HG03439 (cell line): ENCODE results near the gene TBC1D17.
"Not testable (repeated sequence)": the region's sequence is repeated elsewhere in the genome, so short reads cannot be mapped to it uniquely, and the experiment has no call there.

ENCODE experiments used
- ATAC-seq: cut with Tn5 transposase; IDR thresholded peaks from one replicate; pipeline ENCODE4 v1.9.1; 2021; ENCODE audit warnings: mild to moderate bottlenecking, moderate library complexity; ENCODE audit not compliant: unreplicated experiment

TBC1D17 gene

GRCh38 chr19:49916839-49917733, 39.6 kb downstream of the TBC1D17 start:
- ATAC-seq: no peak

- no peak for ATAC-seq
Measured at GRCh38 chr19:49918089-49918488, 40.6 kb downstream of the TBC1D17 start.

- ATAC-seq: no peak
Measured at GRCh38 chr19:49920624-49921363, 43.3 kb downstream of the TBC1D17 start.

- no peak for ATAC-seq
Measured at GRCh38 chr19:49921871-49922795, 44.6 kb downstream of the TBC1D17 start.

GRCh38 chr19:49923055-49924003, 45.8 kb downstream of the TBC1D17 start:
- no peak for ATAC-seq

GRCh38 chr19:49924004-49924880, 46.7 kb downstream of the TBC1D17 start:
- ATAC-seq: no peak

- ATAC-seq: not testable (repeated sequence)
Measured at GRCh38 chr19:49924881-49925210, 47.3 kb downstream of the TBC1D17 start.

GRCh38 chr19:49925486-49925885, 48.0 kb downstream of the TBC1D17 start:
- ATAC-seq: no peak

GRCh38 chr19:49926515-49926914, 49.0 kb downstream of the TBC1D17 start:
- no peak for ATAC-seq

- no peak for ATAC-seq
Measured at GRCh38 chr19:49927526-49928264, 50.2 kb downstream of the TBC1D17 start.

GRCh38 chr19:49929121-49929610, 51.7 kb downstream of the TBC1D17 start, which contains the start of the genes ATF5 and NUP62:
ATF5 (plus strand) TSS chr19:49929205; CDS start chr19:49930851, 1,646 bp downstream.
NUP62 (minus strand) TSS chr19:49929504; CDS start chr19:49909807, 19,697 bp downstream.
- ATAC-seq: peak; percentile 49

- ATAC-seq: peak; percentile 63
Measured at GRCh38 chr19:49929611-49930482, 52.3 kb downstream of the TBC1D17 start.

GRCh38 chr19:49930483-49931011, 53.0 kb downstream of the TBC1D17 start:
- no peak for ATAC-seq

GRCh38 chr19:49931293-49932040, 54.0 kb downstream of the TBC1D17 start:
- no peak for ATAC-seq

- ATAC-seq: no peak
Measured at GRCh38 chr19:49932041-49932451, 54.5 kb downstream of the TBC1D17 start.

- ATAC-seq: no peak
Measured at GRCh38 chr19:49932731-49933131, 55.2 kb downstream of the TBC1D17 start.
